GM18873 (cell line): ENCODE results near the gene INTS7.
"Not testable (repeated sequence)": the region's sequence is repeated elsewhere in the genome, so short reads cannot be mapped to it uniquely, and the experiment has no call there.

Source experiments
- ATAC-seq: cut with Tn5 transposase; IDR thresholded peaks from one replicate; pipeline ENCODE4 v1.9.1; 2021; ENCODE audit warnings: mild to moderate bottlenecking, moderate library complexity, moderate number of reproducible peaks; ENCODE audit not compliant: unreplicated experiment, low FRiP score

INTS7 gene

DNA sequence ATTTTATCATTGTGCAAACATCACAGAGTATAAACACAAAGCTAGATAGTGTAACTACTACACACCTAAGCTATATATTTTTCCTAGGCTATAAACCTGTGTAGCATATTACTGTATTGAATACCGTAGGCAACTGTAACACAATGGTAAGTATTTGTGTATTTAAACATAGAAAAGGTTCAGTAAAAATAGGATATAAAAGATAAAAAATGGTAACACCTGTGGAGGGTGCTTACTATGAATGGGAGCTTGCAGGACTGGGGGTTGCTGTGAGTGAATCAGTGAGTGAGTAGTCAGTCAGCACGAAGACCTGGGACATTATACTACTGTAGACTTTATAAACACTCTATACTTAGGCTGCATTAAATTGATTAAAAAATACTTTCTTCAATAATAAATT lies 4.3 kb upstream of the INTS7 start:
- no peak for ATAC-seq

DNA sequence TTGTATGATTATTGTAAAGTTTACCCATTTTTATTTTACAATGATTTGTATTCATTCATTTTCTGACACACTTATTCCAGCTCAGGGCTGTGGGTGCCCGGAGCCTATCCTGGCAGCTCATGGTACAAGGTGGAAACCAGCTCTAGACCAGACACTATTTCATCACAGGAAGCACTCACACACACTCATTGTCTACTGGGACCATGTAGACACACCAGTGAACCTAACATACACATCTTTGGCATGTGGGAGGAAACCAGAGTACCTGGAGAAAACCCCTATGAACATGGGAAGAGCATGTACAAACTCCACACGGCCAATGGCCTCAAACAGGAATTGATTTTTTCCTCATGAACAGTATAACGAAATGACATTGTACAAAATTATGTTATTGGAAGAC lies 2.5 kb upstream of the INTS7 start:
- no peak for ATAC-seq

DNA sequence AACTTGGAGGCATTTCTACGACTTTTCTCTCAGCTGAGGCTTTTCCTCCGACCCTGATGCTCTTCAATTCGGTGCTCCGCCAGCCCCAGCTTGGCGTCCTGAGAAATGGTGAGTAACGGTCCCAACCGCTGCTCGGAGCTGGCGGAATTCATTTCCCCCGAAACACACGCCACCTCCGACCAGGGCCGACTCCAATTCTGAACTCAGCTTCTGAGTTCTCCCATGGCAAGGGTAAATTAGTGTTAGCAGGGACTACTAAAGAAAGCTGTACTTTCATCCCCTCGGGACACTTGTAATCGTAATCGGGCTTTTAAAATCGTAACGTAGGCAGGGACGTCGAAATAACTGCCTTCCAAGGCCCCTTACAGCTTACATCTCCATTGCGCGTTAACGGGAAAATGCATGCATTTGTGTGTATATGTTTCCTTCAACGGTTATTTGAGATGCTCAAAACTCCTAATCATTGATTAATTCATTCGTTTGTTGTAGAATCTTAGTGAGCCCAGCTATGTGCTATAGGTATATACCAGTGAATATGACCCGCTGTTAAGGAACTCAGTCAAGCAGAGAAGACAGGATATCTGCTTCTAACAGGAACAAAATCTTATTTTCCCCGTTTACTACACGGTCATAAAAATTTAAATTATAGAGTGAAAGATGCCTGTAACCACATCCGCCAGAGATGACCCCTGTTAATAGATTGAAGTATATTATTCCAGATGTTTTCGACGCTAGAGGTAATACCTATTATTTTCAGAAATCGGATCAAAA lies 663 bp upstream of the INTS7 start:
- peak; percentile 6 for ATAC-seq

DNA sequence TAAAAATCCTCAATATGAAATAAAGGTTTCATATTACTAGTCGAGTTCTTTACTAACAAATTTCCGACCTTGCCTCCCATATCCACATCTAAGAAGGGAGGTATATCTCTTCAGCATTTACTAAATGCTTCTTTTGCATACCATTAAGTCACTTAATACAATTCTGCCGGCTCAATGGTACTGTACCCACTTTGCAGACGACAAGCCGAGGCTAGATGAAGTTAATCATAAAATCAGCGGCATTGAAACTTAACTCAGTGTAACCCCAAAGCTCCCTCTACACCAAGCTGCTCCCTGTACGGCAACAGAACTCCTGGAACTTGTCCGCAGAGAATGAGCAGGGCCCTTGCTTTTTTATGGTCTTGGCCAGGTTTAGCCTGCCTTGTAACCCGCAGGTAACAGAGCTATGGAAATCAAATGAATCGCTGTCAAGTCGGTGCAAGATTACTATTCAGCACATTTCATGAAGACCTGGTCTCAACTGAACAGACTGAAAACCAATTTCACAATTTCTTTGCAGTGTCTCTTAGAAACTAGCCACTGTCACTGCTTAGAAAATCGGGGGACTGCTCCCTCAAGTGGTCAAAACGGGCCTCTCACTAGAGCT lies 738 bp downstream of the INTS7 start:
- peak; percentile 8 for ATAC-seq

DNA sequence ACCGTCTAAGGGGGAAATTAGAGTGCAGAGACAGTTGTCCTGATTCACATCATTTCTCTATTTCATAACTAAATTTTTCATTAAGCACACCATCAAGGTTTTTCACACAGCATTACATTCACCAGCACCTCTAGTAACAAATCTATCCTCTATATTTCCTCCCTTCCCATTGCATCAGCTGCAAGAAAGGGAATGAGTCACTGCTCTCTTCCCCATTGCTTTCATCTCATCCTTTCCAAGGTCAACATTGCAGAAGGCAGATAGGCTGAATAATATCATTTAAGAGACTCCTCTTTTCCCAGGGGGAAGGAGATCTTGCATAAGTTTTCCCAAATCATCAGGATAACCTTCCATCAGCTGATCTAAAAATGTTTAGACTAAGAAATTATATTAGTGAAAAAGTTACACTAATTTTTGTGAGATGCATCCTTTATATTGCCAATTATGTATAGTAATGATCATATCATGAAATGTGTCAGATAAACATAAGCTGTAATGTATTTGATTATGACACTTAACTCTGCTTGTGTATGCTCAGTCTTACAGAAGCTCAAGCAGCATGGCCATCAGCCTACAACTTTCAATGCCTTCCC lies 4.3 kb downstream of the INTS7 start:
- ATAC-seq = no peak

DNA sequence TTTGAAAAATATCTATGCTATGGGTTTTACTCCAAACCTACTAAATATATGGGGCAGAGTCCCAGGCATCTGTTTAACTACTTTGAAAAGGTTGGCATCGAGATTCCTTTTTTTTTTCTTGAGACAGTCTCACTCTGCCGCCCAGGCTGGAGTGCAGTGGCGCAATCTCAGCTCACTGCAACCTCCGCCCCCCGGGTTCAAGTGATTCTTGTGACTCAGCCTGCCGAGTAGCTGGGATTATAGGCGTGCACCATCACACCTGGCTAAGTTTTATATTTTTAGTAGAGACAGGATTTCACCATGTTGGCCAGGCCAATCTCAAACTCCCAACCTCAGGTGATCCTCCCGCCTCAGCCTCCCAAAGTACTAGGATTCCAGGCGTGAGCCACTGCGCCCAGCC lies 7.6 kb downstream of the INTS7 start:
- not testable (repeated sequence) for ATAC-seq

DNA sequence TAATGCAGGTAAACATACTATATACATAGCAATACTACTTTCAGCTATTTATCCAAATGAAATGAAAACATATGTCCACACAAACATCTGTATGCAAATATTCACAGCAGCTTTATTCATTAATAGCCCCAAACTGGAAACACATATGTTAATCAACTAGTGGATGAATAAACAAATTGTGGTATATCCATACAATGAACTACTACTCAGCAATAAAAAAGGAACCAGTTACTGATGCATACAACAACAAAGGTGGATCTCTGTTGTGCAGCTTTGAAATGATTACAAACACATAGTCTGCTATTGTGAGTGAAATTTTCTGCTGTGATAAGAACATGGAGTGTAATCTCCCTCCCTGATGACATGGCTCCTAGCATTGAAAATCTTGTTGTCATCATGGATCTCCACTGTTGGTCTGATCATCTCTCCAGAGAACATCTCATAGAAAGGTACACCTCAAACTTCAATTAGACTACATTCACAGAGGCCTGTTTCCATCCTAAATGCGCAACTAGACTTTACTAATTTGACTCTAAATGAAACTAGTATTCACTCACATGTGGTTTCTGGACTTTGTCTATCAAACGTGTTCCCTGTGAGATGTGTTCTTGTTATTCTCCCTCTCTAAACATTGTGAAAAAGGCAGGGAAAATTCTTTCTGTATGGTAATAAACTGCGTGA lies 10.7 kb downstream of the INTS7 start:
- ATAC-seq = no peak

DNA sequence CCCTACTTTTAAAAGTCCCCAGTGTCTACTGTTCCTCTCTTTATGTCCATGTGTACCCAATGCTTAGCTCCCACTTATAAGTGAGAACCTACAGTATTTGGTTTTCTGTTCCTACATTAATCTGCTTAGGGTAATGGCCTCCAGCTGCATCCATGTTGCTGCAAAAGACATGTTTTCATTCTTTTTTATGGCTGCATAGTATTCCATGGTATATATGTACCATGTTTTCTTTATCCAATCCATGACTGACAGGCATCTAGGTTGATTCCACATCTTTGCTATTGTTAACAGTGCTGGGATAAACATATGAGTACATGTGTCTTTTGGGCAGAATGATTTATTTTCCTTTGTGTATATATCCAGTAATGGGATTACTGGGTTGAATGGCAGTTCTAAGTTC lies 12.4 kb downstream of the INTS7 start:
- ATAC-seq = not testable (repeated sequence)

DNA sequence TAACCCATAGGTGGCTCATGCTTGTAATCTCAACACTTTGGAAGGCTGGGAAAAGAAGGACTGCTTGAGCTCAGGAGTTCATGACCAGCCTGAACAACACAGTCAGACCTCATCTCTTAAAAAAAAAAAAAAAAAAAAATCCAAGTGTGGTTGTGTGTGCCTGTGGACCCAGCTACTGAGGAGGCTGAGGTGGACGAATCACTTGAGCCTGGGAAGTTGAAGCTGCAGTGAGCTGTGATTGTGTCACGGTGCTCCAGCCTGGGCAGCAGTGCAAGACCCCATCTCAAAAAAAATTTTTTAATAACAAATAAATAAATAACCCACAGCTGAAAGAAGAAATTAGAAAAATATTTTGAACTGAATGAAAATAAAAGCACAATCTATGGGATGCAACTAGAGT lies 13.8 kb downstream of the INTS7 start:
- ATAC-seq = no peak

DNA sequence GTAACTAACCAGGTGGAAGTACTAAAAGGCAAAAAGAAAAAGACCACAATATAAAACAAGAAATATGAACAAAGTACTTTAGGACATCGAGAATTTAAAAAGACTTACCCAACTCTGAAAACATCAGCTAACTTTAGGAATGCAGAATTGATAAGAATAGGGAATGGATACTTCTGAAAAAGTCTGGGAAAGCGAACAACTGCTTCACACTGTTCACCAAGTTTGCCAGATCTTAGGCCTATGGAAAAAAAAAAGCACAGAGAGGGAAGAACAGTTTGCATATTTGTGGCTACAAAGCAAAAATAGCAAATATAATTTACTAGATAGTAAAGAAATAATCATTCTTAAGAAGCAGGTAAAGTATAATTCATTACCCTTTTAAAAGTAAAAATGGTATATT lies 14.4 kb downstream of the INTS7 start:
- ATAC-seq = no peak

DNA sequence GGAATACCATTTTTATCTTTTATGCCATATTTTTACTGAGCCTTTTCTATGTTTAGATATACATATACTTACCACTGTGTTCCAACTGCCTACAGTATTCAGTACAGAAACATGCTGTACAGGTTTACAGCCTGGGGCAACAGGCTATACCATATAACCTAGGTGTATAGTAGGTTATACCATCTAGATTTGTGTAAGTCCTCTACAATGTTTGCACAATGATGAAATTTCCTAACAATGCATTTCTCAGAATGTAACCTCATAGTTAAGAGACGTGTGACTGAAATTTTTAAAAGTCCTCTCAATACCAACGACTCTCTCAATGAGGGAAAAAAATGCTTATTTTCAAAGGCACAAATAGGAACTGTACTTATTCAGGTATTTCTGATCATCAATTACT lies 21.7 kb downstream of the INTS7 start:
- no peak for ATAC-seq

DNA sequence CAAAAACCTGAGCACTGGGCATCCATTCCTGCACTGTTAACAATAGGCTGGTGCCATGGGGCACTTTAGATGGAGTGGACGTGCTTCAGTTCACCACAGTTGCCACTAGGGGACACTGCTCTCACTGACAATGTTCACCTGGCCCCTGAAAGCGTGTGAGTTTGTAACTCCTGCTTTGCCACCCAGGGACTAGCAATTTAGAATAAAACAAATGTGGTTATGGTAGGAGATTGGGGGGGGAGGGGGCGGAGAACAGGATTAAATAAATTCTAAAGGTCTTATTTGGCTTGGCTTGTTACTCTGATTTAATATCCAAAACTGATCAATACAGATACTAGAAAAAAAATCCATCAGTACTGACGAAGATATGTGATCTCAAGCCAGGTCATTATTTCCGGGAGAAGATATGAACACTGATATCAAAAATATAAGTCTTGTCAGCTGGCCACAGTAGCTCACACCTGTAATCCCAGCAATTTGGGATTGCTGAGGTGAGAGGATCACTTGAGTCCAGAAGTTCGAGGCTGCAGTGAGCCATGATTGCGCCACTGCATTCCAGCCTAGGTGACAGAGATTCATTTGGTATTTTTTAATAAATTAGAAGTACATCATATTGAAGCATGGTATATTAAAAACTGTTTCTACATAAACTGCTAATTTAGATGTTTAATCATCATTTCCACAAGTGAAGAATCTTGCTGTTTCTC lies 23.2 kb downstream of the INTS7 start:
- peak; percentile 75 for ATAC-seq

DNA sequence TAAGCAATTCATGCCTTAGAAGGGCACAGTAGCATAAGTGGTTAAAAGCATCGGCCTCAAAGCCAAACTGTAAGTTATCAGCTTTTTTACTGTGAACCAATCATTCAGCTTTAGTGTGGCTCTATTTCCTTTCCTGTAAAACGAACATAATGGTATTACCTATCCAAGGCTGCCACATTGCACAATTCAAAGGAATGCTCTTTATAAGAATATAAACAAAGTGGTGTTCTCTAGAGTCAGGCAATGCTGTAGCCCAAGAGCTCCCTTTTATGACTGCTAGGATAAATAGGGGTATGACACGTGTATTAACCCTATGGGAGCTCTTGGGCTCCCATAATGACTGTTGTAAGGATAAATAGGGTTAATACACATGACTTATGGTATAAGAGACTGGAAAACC lies 25.4 kb downstream of the INTS7 start:
- no peak for ATAC-seq

DNA sequence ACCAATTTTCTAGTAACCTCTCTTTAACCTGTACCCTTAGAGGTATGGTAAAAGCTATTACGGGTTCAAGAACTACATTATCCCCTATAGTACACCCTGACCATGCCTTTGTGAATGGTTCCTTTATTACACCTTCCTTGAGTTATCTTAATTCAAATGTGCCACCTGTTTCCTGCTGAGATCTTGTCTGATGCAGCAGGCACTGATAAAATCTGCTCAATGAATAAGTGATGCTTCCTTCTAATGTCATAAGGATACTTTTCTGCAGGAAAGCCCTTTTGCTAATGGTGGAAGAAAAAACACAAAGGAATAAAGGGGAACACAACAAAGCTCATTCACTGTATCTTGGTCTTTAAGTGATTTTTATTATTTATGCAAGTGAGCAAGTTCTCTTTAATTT lies 25.8 kb downstream of the INTS7 start:
- no peak for ATAC-seq

DNA sequence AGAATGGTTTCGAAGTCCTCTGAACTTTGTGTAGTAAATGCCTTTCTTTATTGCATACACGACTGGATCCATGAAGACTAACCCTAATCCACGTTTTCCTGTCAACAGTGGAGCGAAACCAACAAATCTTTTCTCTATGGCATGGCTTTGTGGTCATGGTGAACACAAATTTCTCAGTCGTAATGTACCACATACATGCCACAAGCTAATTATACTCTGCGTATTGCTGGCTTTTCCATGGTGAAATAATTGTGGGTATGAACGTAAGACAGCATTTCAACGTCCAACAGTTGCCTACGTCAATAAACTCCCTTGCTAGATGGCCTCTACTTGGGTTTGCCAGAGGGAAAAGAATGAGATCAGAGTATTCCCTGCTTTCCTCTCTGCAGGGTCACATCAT lies 27.5 kb downstream of the INTS7 start:
- no peak for ATAC-seq

DNA sequence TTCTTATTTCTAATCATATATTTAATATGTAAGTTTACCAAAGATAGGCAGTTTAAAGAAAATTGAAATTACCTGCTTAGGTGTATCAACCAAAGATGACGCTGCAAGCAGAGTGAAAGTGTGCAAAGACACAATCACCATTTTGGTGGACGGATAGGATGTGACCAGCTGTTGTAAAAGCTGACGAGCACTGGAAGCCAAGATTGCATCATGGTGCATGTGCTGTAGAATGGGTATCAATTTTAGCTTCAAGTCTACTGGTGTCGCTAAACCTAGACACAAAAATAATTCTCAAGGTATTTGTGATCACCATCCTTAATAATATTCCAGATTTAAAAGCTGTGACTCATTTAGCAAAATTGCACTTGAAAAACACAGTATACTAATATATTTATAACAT lies 28.2 kb downstream of the INTS7 start:
- ATAC-seq = no peak

DNA sequence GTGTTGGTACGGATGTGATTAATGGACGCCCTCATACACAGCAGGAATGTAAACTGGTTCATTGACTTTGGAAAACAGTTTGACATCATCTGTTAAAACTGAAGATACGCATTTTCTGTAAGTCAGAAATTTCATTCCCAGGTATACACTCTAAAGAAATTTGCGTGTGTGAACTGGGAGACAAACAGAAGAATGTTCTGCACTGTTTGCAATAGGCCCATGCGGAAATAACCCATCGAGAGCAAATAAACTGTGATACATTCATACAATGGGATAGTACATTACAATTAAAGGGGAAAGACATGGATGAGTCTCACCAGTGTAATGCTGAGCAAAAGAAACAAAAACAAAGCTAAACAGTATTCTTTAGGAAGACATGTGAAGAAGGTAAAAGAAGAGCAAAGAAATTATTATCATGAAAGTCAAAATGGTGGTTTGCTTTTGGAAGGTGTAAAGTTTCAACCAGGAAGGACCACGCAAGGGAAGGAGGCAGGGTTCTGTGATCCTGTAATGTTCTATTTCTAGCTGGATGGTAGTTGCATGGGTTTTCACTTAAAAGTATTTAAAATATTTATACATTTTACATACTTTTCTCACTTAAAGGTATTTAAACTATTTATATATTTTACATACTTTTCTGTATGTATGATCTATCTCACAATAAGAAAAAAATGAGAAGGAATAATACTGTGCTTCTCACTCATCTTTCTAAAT lies 30.3 kb downstream of the INTS7 start:
- no peak for ATAC-seq

DNA sequence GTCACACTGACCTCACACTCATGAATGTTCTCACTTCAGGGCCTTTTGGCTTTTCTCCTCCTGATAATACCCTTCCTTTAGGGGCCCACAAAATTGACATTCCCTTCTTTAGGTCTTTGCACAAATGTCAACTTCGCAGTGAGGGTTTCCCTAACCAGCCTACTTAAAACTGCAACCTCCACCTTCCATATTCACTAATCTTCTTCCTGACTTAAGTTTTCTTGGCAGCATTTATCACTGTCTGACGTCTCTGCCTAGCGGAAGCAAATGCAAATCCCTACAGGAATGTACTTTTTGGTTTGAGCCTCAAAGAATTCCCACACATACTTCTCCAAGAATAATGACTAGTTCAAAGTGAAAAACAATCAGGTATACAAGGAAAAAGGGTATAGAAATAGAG lies 32.8 kb downstream of the INTS7 start:
- ATAC-seq = no peak

DNA sequence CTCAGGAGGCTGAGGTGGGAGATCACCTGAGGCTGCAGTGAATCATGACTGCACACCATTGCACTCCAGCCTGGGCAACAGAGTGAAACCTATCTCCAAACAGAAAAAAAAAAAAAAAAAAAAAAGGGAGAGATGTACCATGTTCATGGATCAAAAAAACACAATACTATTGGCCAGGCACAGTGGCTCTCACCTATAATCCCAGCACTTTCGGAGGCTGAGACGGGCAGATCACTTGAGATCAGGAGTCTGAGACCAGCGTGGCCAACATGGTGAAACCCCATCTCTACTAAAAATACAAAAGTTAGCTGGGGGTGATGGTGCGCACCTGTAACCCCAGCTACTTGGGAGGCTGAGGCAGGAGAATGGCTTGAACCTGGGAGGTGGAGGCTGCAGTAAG lies 37.9 kb downstream of the INTS7 start:
- ATAC-seq = not testable (repeated sequence)

DNA sequence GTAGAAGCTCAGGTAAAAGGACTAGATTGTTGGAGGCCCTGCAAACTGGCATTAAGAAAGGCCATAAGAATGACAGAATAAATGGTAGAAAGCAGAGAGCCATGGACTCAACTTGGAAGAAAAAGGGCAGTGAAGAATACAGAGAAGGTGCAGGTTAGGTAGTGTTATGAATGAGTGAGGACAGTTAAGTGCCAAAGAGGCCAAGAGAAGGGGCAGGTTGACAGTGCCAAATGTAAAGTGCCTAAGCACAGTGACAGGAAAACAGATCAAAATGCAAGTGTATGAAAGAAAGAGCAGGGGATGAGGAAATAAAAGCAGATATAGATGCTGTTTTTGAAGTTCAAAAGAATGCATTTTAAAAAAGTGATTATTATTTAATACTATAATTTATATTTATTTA lies 43.7 kb downstream of the INTS7 start:
- ATAC-seq = no peak
